GM19239 (cell line): Measurements from ENCODE around the gene KCNT1.

Experiments
- DNase-seq: peaks from one replicate; pipeline ENCODE4 v3.0.0; 2011; ENCODE audit warnings: low spot score; ENCODE audit not compliant: insufficient read length
- FAIRE-seq: peaks from 2 replicates; lab custom pipeline; 2011; peaks lifted over from hg19 to GRCh38; lab: Jason Lieb, UNC

KCNT1 gene

DNA sequence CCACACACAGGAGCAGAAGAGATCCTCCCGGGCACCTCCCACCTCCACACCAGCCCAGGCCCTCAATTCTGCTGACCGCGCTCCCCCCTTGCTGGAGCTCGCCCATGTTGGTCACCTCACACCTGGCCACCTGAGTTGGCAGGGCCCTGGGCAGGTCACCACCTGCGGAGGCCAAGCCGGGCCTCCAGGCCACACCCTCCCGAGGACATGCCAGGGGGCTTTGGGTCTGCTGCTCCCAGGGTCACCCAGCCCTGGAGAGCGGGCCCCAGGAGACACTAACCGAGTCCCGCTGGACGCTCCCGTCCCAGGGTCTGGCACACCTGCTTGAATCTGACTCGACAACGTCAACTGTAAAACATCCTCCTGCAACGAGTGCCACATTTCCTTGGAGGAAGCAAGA lies 4.8 kb upstream of the KCNT1 start:
- no peak for FAIRE-seq

DNA sequence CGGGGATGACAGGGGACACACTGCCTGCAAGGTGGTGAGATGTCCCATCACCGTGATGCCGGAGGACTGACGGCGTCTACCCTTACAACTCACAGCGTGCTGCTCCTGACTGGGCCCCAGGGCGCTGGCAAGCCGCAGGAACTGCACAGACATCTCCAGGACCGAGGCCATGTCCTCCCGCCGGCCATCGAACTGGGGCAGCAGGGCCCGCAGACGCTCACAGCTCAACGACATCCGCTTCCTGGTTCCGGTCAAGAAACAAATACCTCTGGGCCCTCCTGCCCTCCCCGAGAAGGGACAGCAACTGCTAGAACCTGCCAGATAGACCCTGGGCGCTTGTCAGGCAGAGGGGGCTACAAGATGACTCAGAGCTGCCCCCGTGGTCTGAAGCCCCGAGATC lies 3.7 kb upstream of the KCNT1 start:
- no peak for FAIRE-seq
- DNase-seq = no peak

More for the DNA sequence above, 4.8 kb upstream of the KCNT1 start:
- no peak for DNase-seq

DNA sequence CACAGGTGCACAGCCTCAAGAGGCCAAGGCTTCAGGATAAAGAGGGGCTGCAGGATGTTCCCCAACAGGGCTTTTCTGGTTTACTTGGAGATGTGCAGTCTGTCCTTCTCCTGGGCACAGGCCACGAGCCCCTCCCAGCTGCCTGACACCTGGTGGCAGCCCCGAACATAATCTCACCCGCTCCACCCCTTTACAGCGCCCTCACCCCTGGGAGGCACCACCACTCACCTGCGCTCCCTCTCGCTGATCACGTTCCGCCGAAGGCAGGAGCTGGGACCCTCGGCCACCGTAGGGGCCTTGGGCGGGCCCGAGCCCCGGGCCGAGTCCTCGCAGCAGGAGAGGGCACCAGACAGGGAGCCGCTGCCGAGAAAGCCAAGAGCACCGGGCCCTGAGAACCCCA lies 3.2 kb upstream of the KCNT1 start:
- FAIRE-seq = no peak
- no peak for DNase-seq

DNA sequence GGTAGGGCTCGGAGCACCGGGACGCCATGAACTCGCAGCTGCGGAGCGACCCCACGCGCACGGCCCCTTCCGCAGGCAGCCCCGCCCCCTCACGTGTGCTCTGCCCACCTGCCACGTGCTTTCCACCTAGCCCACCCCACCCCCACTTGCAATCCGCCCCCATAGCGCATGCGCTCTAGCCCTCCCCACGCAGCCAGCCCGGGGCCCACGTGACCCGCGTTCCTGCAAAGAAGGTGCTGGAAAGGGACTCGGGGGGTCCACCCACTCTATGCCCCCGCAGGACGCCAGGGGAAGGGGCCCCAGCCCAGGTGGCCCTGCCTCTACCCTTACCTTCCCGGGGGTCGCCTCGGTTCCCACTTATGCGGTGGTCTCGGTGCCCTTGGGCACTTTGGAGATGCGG lies 2.5 kb upstream of the KCNT1 start, which contains the start of gene SOHLH1:
Gene SOHLH1, minus strand, starts transcription at position 42 of the 400 bp plus-strand sequence. Its CDS starts 14 bp downstream, at position 28.
- FAIRE-seq = no peak
- no peak for DNase-seq

DNA sequence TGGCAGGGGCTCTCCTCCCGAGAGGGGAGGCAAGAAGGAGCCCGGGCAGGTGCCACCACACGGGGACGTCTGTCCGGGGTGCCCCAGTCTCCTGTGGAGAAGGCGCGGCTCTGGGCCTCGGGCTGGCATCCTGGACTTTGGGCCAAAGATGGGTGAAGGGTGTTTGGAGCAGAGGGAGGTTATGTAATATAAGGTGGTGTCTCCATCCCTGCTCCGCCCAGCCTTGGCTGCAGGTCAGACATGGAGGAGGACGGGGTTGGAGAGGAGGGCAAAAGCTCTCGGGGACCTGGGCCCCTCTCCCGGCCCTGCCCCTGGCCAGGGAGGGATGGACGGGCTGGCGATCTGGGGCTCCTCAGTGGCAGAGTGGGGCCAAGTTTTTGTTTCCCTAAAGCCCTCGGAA lies 1.5 kb upstream of the KCNT1 start:
- no peak for DNase-seq
- FAIRE-seq = no peak

DNA sequence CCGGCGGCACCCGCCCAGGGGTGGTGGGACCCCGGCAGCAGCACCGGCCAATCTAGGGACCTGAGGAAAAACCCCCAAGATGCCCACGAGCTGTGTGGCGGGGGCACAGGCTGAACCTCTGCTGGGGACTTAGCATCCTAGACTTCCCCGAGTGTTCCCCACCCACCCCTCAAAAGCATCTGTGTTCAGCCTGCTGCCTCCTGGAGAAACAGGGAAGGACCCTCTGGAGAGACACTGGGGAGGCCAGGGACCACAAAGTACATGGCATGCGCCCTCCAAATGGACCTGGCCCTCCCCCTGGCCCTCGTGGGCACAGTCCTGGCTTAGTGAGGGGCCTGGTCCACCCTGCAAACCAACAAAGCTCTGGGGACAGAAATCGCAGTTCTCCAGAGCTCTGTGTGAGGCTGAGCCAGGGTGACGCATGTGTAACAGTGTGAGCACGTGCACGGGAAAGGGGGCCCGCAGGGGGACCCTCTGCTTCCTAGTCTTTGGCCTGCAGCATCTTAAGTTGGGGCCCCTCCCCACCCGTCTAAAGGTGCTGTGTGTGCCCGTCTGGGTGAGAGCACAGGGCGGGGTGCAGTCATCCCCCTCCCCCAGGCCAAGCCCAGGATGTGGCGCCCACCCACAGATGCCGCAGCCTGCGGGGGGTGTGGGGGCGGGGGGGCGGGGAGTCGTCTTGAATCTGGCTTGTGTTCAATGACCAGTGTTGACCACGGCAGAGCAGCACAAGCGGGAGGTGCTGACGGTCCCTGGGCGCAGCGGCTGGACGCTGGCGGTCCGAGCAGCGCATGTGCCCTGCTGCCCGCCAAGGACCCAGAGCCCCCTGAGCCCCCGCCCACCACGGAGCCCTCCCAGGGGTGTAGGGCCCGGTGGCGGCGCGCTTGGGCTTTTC lies 672 bp upstream of the KCNT1 start:
- DNase-seq (no peak), FAIRE-seq (no peak)

DNA sequence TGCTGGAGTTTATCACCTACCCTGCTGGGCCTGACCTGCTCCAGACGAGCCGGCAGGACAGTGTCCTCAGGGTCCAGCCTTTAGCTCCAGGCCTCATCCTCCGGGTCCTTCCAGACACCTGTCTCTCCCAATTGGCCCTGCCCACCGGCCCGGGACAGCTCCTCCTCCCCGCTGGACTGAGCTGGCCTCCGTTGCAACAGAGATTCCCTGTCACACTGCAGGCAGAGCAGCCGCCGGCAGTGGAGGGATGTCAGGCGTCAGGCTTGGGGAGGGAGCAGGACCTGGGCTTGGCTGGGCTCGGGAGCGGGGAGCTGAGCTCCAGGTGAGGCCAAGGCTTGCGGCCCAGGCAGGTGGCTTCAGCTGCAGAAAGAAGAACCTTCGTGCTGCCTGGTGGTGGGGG lies 1.7 kb downstream of the KCNT1 start:
- DNase-seq (no peak), FAIRE-seq (no peak)

DNA sequence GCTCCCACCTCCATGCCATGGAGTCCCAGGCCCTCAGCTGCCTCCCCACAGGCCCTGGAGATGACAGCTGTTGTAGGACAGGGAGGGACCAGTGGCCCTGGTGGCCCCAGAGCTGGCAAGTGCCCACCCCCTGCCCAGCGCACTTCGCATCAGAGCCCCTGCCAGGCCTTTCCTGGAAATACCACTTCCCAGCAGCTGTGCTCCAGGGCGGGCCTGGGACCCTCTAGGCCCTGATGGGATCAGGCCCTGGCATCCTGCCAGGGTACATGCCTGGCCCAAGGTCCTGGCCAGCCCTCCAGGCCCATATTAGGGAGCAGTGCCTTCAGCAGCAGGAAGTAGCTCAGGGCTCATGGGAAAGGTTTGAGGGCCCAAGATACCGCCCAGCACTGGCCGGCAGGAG lies 2.5 kb downstream of the KCNT1 start:
- DNase-seq = no peak
- FAIRE-seq = no peak

DNA sequence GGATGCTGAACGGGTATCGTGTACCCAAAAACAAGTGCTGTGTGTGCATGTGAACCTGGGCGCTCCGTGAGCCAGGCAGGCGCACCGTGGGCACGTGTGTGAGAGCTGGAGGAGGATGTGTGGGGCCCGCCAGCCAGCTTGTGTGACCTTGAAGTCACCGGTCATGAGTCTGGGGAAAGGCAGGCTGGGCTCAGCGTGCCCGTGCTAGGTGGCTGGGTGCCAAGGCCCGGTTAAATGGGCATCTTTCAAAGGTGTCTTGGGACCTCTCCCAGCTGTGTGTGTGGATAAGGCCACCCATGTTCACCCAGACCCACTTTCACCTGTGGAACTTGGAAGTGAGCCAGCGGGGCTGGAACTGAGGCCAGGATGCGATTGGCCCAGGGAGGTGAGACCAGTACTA lies 3.4 kb downstream of the KCNT1 start:
- DNase-seq = no peak

DNA sequence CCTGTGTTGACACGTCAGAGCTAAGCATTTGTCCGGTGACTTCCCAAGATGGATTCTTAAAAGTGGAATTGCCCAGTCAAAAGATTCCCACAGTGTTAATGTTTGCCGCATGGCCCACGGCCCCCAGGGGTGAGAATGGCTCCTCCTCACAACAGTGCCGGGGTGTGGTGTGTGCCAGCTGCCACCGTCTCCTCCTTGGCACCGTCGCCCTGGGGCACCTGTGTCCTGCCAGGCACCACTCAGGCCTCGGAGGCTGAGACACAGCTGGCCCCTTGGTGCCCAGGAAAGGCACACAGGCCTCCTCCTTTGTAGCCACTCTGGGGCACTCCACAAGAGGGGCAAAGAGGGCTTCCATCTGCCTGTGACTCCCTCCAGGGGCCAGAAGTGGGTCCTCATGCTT lies 4.3 kb downstream of the KCNT1 start:
- FAIRE-seq (no peak), DNase-seq (no peak)

More for the DNA sequence above, 3.4 kb downstream of the KCNT1 start:
- FAIRE-seq = no peak

DNA sequence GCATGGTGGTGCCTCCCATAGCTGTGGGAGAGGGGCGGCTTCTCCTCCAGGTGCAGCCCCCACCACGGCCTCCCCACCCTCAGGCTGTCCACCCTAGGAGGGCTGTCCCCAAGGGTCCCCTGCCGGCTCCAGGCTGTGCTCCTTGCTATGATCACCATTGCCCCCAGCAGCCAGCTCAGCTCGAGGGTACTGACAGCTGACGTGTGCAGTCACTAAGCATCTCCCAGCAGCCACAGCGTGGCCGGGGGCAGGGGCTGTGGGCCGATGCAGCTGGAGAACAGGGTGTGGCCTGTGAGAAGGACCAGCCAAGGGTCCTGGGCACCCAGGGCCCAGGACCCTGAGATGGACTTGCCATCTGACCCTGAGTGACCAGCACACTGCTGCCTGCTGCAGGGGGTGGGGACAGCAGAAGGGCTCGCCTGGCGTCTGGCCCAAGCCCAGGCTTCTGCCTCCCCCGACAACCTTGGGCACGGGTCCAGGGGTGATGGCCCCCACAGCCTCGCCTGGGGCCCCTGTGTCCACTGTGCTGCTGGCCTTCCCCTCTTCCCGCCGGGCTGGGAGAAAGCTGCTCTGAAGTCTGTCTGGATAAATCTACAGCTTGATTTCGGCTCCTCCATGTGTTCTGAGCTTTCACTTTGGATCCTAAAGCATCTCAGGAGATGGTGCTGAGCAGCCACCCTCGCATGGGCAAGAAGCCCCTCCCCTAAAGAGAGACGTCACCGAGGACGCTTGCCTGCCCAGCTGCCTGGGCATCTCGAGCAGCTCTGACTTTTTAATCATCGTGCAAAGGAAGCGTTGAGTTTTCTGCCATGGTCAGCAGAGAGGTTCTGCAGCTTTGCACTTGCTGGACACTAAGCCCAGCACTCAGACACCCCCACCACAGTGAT lies 5.5 kb downstream of the KCNT1 start:
- DNase-seq (no peak), FAIRE-seq (no peak)

DNA sequence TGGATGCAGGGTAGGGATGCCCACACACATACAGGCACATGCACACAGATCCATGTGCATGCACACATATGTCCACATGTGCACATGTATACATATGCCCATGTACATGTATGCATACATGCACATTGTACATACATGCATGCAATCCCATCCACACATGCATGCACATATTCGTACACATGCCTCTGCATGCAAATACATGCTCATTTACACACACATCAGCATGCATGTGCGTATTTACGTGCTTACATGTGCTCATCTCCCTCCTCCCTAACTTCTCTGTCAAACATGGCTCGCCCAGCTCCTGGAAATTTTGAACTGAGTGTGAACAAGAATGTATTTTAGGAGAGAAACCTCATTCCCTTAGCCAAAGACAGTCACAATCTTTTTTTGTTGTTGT lies 6.2 kb downstream of the KCNT1 start:
- DNase-seq = no peak
- FAIRE-seq = no peak

DNA sequence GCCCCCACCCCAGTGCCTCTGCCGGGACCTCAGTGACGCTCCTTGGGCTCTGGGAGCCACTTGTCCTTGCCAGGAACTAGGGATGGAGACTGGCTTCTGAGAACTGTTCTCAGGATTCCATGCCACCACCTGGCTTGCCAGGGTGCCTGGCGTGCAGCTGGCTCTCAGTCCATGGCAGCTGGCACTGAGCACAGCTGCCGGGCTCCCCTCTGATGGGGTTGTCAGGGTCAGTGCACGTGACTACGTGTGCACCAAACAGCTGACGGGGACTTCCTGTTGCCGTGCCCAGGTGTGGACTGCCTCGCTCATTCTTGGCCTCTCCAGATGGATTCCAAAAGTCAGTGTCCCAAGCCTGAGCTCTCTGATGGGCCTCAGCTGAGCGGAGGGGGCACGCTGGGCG lies 9.4 kb downstream of the KCNT1 start:
- DNase-seq (no peak), FAIRE-seq (no peak)

DNA sequence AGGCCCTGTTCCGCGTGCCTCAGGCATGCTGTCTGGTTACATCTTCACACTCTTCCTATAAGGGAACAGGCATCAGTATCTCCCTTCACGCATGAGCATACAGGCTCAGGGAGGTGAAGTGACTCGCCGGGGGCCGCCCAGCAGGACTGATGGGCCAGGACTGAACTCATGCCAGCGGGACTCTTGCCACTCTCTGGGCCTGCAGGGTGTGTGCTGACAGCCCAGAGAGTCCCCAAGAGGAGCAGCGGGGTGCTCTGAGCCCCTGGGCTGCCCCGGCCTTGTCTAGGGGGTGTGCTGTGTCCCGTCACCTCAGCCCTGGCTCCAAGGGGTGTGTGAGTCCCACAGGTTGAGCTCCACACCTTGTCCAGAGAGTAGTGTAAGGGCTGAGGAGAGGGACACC lies 9.9 kb downstream of the KCNT1 start:
- no peak for FAIRE-seq
- DNase-seq = no peak

DNA sequence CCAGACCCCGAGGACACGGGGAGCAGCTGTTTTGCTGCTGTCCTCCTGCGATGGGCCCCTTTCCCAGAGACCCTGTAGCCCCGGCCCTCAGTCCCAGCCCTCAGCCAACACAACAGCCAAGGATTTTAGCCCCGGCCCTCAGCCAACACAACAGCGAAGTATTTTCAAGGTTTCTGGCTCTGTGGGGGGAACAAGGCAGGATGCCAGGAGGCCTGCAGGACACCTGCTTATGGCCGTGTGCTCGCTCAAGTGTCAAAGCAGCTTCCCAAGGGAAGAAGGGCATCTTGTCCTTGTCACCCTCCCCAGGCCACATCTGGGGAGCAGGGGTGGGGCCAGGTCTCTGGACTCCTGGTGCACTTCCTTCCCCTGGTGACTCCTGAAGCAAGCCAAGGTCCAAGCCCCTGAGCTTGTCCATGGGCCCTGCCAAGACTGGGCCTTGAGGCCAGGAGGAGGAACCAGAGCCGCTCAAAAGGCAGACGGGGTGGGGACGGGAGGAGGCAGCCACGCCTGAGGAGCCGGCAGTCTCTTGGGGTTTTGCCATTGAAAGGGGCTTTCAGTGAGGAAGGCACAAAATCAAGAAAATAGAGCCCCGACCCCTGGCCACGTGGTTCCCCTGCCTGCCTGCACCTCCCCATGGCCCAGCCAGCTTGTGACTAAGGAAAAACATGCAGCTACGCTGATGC lies 10.8 kb downstream of the KCNT1 start:
- no peak for FAIRE-seq
- no peak for DNase-seq

DNA sequence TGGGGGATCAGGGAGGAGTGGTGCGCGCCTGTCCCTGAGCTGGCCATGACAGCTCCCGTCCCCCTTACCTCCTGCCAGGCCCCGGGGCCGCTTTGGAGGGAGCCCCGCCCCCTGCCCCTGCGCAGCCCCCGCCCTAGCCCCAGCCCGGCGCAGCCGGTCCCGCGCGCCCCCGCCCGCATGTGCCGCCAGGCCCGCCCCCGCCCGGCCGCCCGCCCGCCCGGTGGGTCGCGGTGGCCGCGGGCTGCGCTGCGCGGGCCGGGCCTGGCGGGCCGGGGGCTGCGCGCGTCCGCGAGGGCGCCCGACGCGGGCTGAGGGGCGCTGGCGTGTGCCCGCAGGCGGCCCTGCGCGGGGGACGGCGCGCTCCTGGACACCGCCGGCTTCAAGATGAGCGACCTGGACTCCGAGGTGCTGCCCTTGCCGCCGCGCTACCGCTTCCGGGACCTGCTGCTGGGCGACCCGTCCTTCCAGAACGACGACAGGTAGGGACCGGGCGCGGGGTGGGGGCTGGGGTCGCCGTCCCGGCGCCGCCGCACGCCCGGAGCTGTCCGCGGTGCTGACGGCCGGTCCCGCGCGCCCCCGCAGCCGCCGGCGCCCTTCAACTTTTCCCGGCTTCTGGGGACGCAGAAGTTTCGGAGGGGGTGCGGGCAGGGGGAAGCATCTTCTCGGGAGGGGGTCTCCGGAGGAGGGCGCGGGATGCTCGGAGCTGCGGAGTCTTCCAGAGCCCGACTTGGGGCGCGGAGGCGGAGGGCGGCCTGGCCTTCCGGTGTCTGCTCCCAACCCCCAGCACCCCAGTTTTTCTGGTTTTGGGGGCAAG lies 12.5 kb downstream of the KCNT1 start:
- DNase-seq (no peak), FAIRE-seq (no peak)

DNA sequence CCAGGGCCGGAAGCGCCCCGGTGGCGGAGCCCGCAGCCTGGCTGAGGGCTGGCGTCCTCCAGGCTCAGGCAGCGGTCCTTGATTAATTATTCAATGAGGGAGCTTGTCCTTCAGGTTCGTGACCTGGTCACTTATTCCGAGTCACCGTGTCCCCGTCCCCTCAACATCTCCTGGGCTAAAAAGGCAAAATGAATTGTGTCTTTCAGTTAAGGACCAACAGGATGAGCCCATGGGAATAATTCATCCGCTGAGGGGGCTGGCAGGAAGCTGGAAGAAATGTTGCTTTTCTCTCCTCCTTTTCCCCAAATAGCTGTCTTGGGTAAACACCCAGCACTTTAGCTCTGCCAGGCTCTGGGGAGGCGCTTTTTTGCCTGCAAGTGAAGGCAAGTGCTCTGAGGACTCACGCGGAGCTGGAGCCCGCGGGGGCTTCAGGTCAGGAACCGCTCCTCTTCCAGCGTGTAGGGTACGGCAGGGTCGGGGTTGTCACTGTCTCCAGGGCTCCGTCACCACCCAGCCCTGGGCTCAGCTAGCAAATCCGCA lies 13.1 kb downstream of the KCNT1 start:
- no peak for FAIRE-seq
- no peak for DNase-seq

DNA sequence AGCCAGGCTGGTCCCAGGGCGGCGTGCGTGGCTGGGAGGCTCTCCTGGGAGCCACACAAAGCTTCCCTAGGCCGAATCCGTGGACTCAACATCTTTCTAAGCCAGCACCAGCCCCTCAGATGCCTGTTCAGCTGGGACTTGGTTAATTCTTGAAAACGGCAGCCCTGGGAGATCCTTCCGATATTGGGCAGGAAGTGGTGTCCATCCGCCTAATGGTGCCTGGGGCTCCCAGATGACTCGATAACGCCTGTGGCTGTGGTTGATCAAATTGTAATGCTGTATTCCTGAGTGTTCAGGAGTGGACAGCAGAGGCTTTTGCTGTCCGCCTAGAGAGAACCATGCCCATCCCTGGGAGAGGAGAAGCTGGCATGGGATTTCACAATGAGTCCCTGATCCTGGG lies 14.1 kb downstream of the KCNT1 start:
- DNase-seq = no peak
- no peak for FAIRE-seq

DNA sequence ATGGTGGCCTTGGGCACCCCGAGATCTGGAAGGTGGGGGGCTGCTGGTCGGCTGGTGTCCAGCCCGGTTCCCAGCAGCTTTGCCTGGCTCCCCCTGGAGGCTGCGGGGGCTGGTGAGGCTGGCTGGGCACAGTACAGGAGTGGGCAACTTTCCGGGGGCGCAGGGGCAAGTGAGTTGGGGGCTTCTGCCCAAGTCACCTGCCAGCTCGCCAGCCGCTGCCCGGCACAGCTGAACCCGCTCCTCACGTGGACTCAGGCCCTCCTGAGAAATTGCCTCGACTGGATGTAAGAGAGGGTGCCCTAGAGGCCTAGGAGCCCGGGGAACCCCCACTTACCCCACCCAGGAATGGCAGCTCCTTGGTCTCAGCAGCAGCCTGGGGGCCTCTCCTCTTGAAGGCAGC lies 15.4 kb downstream of the KCNT1 start:
- no peak for DNase-seq

DNA sequence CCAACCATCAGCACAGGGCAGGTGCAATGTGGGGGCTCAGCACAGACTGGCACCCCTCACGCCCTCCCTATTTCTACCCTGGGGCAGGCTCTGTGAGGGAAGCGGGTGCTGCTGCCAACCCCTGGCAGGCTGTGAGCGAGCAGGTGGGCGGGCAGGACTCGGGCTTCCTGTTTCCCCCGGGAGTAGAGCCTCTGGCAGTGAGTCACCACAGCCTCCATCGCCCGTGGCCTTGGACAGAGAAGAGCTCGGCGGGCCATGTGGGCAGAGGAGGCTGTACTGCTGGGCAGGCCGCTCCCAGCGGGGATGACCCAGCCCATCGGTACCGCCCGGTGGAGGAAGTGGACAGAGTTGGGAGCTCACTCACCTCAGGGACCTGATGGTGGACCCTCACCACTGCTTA lies 16.6 kb downstream of the KCNT1 start:
- no peak for FAIRE-seq
- no peak for DNase-seq

More for the DNA sequence above, 15.4 kb downstream of the KCNT1 start:
- FAIRE-seq = no peak
